ENCODE results near the gene LIF.

GRCh38 chr22:30266445-30267381, 20.2 kb upstream of the LIF start, which contains the start of gene OSM:
- TF ChIP-seq CTCF (IDR thresholded peaks at IDR 0.05), result no peak
- TF ChIP-seq POLR2AphosphoS5 (IDR thresholded peaks at IDR 0.05; ENCODE audit: low read depth, low read length), result no peak
- no peak for TF ChIP-seq REST (IDR thresholded peaks at IDR 0.05; ENCODE audit: insufficient read depth in 1 of 2, low read depth in 2 of 2, low read length in 1 of 2)

Data from Panc1 (cell line).